Esophagus squamous epithelium (tissue), 4 donors: ENCODE results near the gene KIAA1671.

Source experiments
- CTCF ChIP-seq, 6 experiments: fragments of 450-650 bp in 4 of 6; fragments of 200-600 bp in 2 of 6; sonication (generic) in 2 of 6; IDR thresholded peaks; one replicate each; pipeline ENCODE4 v1.5.1; 2016 to 2019; ENCODE audit warnings: antibody characterized with exemption in 6 of 6, mild to moderate bottlenecking in 4 of 6, moderate library complexity in 4 of 6
- POLR2A ChIP-seq, 4 donors: fragments of 450-650 bp; IDR thresholded peaks; one replicate each; pipeline ENCODE4 v1.6.1; 2017; ENCODE audit warnings: antibody characterized with exemption in 4 of 4, mild to moderate bottlenecking in 4 of 4, moderate library complexity in 3 of 4

- TF ChIP-seq CTCF (IDR thresholded peaks at IDR 0.05), result no peak
- TF ChIP-seq POLR2A (IDR thresholded peaks at IDR 0.05), result no peak
Observed at GRCh38 chr22:25134451-25134850, 181.9 kb downstream of the KIAA1671 start.
